AG10803 (cell line): Measurements from ENCODE around the gene DACT3.

Experiments
- DNase-seq: peaks from one replicate; pipeline ENCODE4 v3.0.0; 2010; ENCODE audit warnings: low read depth
- H3K4me3 ChIP-seq: 2 replicates; pipeline ENCODE4 v1.5.1; 2011; ENCODE audit warnings: mild to moderate bottlenecking, low read length, control low read depth
- TF ChIP-seq, protein P1 (sequence below): conservative IDR thresholded peaks from 2 replicates; pipeline ENCODE4 v1.5.1; 2011; ENCODE audit warnings: mild to moderate bottlenecking, low read length, control low read depth, inconsistent platforms

DACT3 gene

DNA sequence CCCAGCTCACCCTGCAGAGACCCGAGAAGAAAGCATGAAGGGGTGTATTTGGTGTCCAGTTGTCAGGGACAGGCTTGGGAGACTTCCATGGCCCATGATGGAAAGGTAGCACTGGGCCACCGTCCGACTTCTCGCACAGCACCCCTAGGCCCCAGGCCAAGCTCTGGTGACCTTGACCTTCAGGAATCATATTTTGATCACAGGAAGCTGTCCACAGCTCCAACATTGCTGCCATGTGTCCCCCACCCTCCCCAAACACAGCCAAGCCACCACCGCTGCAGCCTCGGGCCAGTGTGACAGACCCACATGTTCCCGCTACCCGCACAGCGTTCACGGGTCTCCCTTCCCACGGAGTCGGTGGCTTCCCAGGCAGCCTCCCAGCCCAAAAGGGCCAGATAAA, 35.3 kb downstream of the DACT3 start:
- TF ChIP-seq, protein P1, sequence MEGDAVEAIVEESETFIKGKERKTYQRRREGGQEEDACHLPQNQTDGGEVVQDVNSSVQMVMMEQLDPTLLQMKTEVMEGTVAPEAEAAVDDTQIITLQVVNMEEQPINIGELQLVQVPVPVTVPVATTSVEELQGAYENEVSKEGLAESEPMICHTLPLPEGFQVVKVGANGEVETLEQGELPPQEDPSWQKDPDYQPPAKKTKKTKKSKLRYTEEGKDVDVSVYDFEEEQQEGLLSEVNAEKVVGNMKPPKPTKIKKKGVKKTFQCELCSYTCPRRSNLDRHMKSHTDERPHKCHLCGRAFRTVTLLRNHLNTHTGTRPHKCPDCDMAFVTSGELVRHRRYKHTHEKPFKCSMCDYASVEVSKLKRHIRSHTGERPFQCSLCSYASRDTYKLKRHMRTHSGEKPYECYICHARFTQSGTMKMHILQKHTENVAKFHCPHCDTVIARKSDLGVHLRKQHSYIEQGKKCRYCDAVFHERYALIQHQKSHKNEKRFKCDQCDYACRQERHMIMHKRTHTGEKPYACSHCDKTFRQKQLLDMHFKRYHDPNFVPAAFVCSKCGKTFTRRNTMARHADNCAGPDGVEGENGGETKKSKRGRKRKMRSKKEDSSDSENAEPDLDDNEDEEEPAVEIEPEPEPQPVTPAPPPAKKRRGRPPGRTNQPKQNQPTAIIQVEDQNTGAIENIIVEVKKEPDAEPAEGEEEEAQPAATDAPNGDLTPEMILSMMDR: no peak
- no peak overlapping the region for H3K4me3 ChIP-seq
- DNase-seq: no peak

DNA sequence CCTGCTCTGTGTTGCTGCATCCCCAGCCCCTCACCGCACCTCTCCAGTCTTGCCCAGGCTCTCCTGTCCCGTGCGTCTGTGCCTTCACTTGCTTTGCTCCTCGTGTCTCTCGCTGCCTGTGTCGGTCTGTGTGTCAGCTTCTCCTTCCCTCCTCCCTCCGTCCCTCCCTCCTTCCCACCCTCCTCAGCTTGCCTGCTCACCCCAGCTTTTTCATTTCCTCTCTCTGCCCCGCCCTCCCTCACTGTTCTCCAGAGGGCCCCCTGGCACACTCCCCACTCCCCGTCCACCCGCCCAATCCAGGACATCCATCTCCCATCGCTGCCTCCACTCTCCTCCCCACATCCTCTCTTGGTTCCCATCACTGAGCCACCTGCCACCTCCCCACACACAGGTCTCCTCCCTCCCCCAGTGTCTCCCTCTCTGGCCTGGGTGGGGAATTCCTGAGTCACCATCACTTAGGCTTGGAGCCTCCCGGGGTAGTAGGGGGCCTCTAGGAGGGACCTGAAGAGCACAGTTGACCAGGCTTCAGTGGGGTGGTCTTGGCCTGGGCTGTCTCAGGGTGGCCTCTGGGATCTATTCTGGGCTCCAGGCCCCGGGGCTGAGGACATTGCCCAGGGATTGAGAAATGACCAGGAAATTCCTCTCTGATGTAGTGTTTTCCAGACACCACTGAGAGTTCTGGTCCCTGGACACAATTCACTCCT, 35.9 kb downstream of the DACT3 start, which contains the start of gene PTGIR:
Gene PTGIR (minus strand): TSS at position 132 of the 704 bp plus-strand sequence. CDS start 864 bp downstream, outside the sequence.
- peak; percentile 88 for DNase-seq
- TF ChIP-seq, protein P1: no peak
- peak within 1 kb of the TSS; percentile 71 for H3K4me3 ChIP-seq

GRCh38 chr19:46623915-46624502, 37.0 kb downstream of the DACT3 start:
- DNase-seq: no peak
- TF ChIP-seq, protein P1: no peak
- peak overlapping the region; percentile 71 for H3K4me3 ChIP-seq

DNA sequence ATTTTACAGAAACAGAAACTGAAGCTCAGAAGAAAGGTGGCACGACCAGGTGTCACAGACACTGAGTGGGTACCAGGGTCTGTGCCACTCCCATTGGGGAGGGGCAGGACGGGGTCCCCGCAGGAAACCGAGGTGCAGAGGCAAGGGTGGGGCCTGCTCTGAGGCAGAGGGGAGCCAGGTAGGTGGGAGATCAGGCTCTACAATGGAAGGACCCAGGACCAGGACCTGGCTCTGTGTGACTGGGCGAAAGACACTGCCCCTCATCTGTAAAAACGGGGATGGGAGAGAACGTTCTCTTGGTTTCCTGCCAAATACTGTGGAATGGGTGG, 38.9 kb downstream of the DACT3 start:
- TF ChIP-seq, protein P1: no peak
- H3K4me3 ChIP-seq: peak overlapping the region; percentile 42
- DNase-seq: no peak

GRCh38 chr19:46621191-46622117, 39.5 kb downstream of the DACT3 start:
- H3K4me3 ChIP-seq: peak overlapping the region; percentile 42
- DNase-seq: no peak
- TF ChIP-seq, protein P1: no peak

DNA sequence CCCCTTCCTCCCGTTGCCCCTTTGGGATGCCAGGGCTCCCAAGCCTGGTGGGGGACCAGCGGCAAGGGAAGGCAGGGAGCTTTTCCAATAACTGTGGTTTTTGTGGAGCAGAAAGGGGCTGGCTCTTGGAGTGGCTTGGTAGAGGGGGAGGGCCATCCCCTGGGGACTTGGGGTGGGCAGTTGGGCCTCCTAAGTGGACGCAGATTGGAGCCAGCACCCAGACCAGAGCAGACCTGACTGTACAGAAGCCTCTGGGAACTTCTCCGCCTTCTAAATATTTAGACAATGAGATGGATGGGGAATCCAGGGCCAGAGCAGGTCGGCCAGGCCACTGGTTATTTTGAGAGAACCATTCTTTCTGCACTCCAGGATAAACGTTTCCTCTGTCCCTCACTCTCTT, 40.3 kb downstream of the DACT3 start:
- DNase-seq: peak; percentile 66
- H3K4me3 ChIP-seq: no peak overlapping the region
- TF ChIP-seq, protein P1: no peak
